OCI-LY7 (cell line): Measurements from ENCODE around the gene CYP8B1.

ENCODE experiments used
- CTCF ChIP-seq: fragments of 200-600 bp; sonication (generic); conservative IDR thresholded peaks from 2 replicates; pipeline ENCODE4 v1.5.1; 2014; ENCODE audit warnings: mild to moderate bottlenecking, antibody characterized with exemption, low read length, moderate library complexity, mixed read lengths
- EZH2phosphoT487 ChIP-seq: fragments of 200-600 bp; sonication (generic); IDR thresholded peaks from 2 replicates; pipeline ENCODE4 v1.6.1; 2018; ENCODE audit warnings: low read depth, borderline replicate concordance, mild to moderate bottlenecking, mixed run types, antibody characterized with exemption, low read length, moderate library complexity, mixed read lengths

DNA sequence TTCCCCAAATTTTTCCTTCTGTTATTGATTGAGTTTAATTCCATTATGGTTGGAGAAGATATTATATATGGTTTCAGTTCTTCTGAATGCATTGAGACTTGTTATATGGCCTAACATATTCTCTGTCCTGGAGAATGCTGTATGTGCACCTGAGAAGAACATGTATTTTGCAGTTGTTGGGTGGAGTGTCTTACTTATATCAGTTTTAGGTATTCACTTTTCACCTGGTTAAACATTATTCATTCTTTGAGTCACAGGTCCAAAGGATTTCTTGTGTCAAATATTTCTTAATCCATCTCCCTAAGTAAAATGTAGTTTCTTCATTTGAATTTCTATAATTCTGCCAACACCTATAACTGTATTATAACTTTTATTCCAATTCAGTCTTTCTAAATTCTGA is 48.7 kb downstream of the CYP8B1 start:
- TF ChIP-seq CTCF (no peak), EZH2phosphoT487 (no peak)
